IgD-negative memory B cell (primary cell): ENCODE data around the gene TRNAU1AP. TPM values are rescaled to one million over a fixed set of nuclear protein-coding genes. Genes with fewer than 3 reads are reported as not detected.
"Not testable (repeated sequence)": the region's sequence is repeated elsewhere in the genome, so short reads cannot be mapped to it uniquely, and the experiment has no call there.

Source experiments
- H3K27ac Mint-ChIP-seq, 3 donors: one replicate each; pipeline ENCODE4 v1.8.0; 2020 to 2022; ENCODE audit warnings: mild to moderate bottlenecking in 3 of 3, mixed read lengths in 3 of 3, moderate library complexity in 1 of 3
- H3K27me3 Mint-ChIP-seq: one replicate; pipeline ENCODE4 v1.8.0; 2021; ENCODE audit warnings: mixed read lengths
- H3K36me3 Mint-ChIP-seq: one replicate; pipeline ENCODE4 v1.8.0; 2020; ENCODE audit warnings: mild to moderate bottlenecking, mixed read lengths
- H3K4me1 Mint-ChIP-seq, 3 donors: one replicate each; pipeline ENCODE4 v1.8.0; 2020 to 2022; ENCODE audit warnings: mixed read lengths in 3 of 3, mild to moderate bottlenecking in 1 of 3
- H3K4me3 Mint-ChIP-seq, 4 donors: one replicate each; pipeline ENCODE4 v1.8.0; 2020 to 2022; ENCODE audit warnings: mild to moderate bottlenecking in 4 of 4, mixed read lengths in 4 of 4, moderate library complexity in 3 of 4
- H3K9me3 Mint-ChIP-seq, 3 donors: one replicate each; pipeline ENCODE4 v1.8.0; 2020 to 2021; ENCODE audit warnings: mixed read lengths in 3 of 3, mild to moderate bottlenecking in 1 of 3
- polyA plus RNA-seq: library from polyadenylated mRNA; unstranded; fragments of 300-500 nt; fragmentation: Illumina TruSeq; gene quantifications from one replicate; pipeline ENCODE4 v1.2.3, GENCODE V29; 2021

Gene TRNAU1AP
- polyA plus RNA-seq, 1 donor from 2014 or later = 29.2 TPM

GRCh38 chr1:28540651-28541050 is 12.2 kb upstream of the TRNAU1AP start:
- H3K27ac Mint-ChIP-seq = no peak overlapping the region
- H3K4me1 Mint-ChIP-seq = no peaks in the 10 kb centered on the region
- H3K9me3 Mint-ChIP-seq = no peaks in the 10 kb centered on the region
- no peaks in the 10 kb centered on the region for H3K36me3 Mint-ChIP-seq
- no peaks in the 10 kb centered on the region for H3K27me3 Mint-ChIP-seq
- no peak overlapping the region for H3K4me3 Mint-ChIP-seq

GRCh38 chr1:28541414-28542015 is 11.4 kb upstream of the TRNAU1AP start:
- not testable (repeated sequence) for H3K27me3 Mint-ChIP-seq, H3K9me3 Mint-ChIP-seq, H3K27ac Mint-ChIP-seq, H3K4me3 Mint-ChIP-seq, H3K4me1 Mint-ChIP-seq, H3K36me3 Mint-ChIP-seq

- Mint-ChIP-seq H3K4me1 (no peaks in the 10 kb centered on the region), H3K9me3 (no peaks in the 10 kb centered on the region), H3K4me3 (no peak overlapping the region), H3K27ac (no peak overlapping the region), H3K36me3 (no peaks in the 10 kb centered on the region), H3K27me3 (no peaks in the 10 kb centered on the region)
Observed at GRCh38 chr1:28545246-28545628, 7.6 kb upstream of the TRNAU1AP start.

- Mint-ChIP-seq H3K27me3 (no peaks in the 10 kb centered on the region), H3K27ac (no peak overlapping the region), H3K4me1 (peaks cover 3 to 9% (median 3%) of the 10 kb centered on the region in 3 donors), H3K4me3 (no peak overlapping the region), H3K9me3 (no peaks in the 10 kb centered on the region), H3K36me3 (no peaks in the 10 kb centered on the region)
Observed at GRCh38 chr1:28548318-28548717, 4.6 kb upstream of the TRNAU1AP start.

GRCh38 chr1:28551381-28551780 is 1.5 kb upstream of the TRNAU1AP start:
- Mint-ChIP-seq H3K4me3 (peak overlapping the region in 3 of 4 donors; percentile 12 to 98 (median 14)), H3K27me3 (no peaks in the 10 kb centered on the region), H3K27ac (peak overlapping the region in 2 of 3 donors; percentile 96 to 98), H3K36me3 (peaks cover 2% of the 10 kb centered on the region), H3K4me1 (peaks cover 8 to 9% (median 9%) of the 10 kb centered on the region in 3 donors), H3K9me3 (no peaks in the 10 kb centered on the region)

GRCh38 chr1:28560886-28561285 is 8.0 kb downstream of the TRNAU1AP start:
- Mint-ChIP-seq H3K27me3 (no peaks in the 10 kb centered on the region), H3K4me3 (no peak overlapping the region), H3K9me3 (no peaks in the 10 kb centered on the region), H3K4me1 (no peaks in the 10 kb centered on the region), H3K27ac (peak overlapping the region in 1 of 3 donors; percentile 82), H3K36me3 (no peaks in the 10 kb centered on the region)

- no peaks in the 10 kb centered on the region for H3K9me3 Mint-ChIP-seq
- H3K27me3 Mint-ChIP-seq = no peaks in the 10 kb centered on the region
- H3K36me3 Mint-ChIP-seq = no peaks in the 10 kb centered on the region
- no peak overlapping the region for H3K4me3 Mint-ChIP-seq
- peak overlapping the region in 1 of 3 donors; percentile 39 for H3K27ac Mint-ChIP-seq
- no peaks in the 10 kb centered on the region for H3K4me1 Mint-ChIP-seq
Observed at GRCh38 chr1:28564310-28564709, 11.4 kb downstream of the TRNAU1AP start.

GRCh38 chr1:28565040-28565439 is 12.2 kb downstream of the TRNAU1AP start:
- Mint-ChIP-seq H3K4me3 (no peak overlapping the region), H3K9me3 (no peaks in the 10 kb centered on the region), H3K4me1 (no peaks in the 10 kb centered on the region), H3K36me3 (no peaks in the 10 kb centered on the region), H3K27ac (no peak overlapping the region), H3K27me3 (no peaks in the 10 kb centered on the region)

- H3K4me1 Mint-ChIP-seq = no peaks in the 10 kb centered on the region
- H3K27ac Mint-ChIP-seq = no peak overlapping the region
- no peaks in the 10 kb centered on the region for H3K9me3 Mint-ChIP-seq
- H3K36me3 Mint-ChIP-seq = no peaks in the 10 kb centered on the region
- peak overlapping the region in 1 of 4 donors; percentile 43 for H3K4me3 Mint-ChIP-seq
- no peaks in the 10 kb centered on the region for H3K27me3 Mint-ChIP-seq
Observed at GRCh38 chr1:28565726-28566125, 12.8 kb downstream of the TRNAU1AP start.

GRCh38 chr1:28566931-28567330 is 14.0 kb downstream of the TRNAU1AP start:
- Mint-ChIP-seq H3K4me1 (no peaks in the 10 kb centered on the region), H3K36me3 (no peaks in the 10 kb centered on the region), H3K4me3 (no peak overlapping the region), H3K27ac (peak overlapping the region in 1 of 3 donors; percentile 35), H3K9me3 (no peaks in the 10 kb centered on the region), H3K27me3 (no peaks in the 10 kb centered on the region)

GRCh38 chr1:28571911-28572310 is 19.0 kb downstream of the TRNAU1AP start:
- H3K9me3 Mint-ChIP-seq = no peaks in the 10 kb centered on the region
- H3K27ac Mint-ChIP-seq = no peak overlapping the region
- H3K27me3 Mint-ChIP-seq = no peaks in the 10 kb centered on the region
- no peak overlapping the region for H3K4me3 Mint-ChIP-seq
- H3K4me1 Mint-ChIP-seq = peaks cover 0 to under 1% (median 0%) of the 10 kb centered on the region in 3 donors
- H3K36me3 Mint-ChIP-seq = no peaks in the 10 kb centered on the region

GRCh38 chr1:28572891-28573290 is 20.0 kb downstream of the TRNAU1AP start:
- not testable (repeated sequence) for H3K27ac Mint-ChIP-seq, H3K27me3 Mint-ChIP-seq, H3K4me1 Mint-ChIP-seq, H3K4me3 Mint-ChIP-seq, H3K36me3 Mint-ChIP-seq, H3K9me3 Mint-ChIP-seq

- Mint-ChIP-seq H3K4me3 (no peak overlapping the region), H3K36me3 (no peaks in the 10 kb centered on the region), H3K27ac (no peak overlapping the region), H3K9me3 (no peaks in the 10 kb centered on the region), H3K4me1 (peaks cover 3 to 7% (median 5%) of the 10 kb centered on the region in 3 donors), H3K27me3 (no peaks in the 10 kb centered on the region)
Observed at GRCh38 chr1:28573564-28573963, 20.7 kb downstream of the TRNAU1AP start.

GRCh38 chr1:28577052-28577678 is 24.3 kb downstream of the TRNAU1AP start:
- H3K4me1 Mint-ChIP-seq = peaks cover 18 to 28% (median 25%) of the 10 kb centered on the region in 3 donors
- H3K9me3 Mint-ChIP-seq = no peaks in the 10 kb centered on the region
- H3K4me3 Mint-ChIP-seq = peak overlapping the region in 1 of 4 donors; percentile 100
- H3K27me3 Mint-ChIP-seq = no peaks in the 10 kb centered on the region
- no peaks in the 10 kb centered on the region for H3K36me3 Mint-ChIP-seq
- peak overlapping the region; percentile 51 to 85 (median 80) for H3K27ac Mint-ChIP-seq

- H3K4me1 Mint-ChIP-seq = peaks cover 18 to 31% (median 28%) of the 10 kb centered on the region in 3 donors
- H3K9me3 Mint-ChIP-seq = no peaks in the 10 kb centered on the region
- no peaks in the 10 kb centered on the region for H3K27me3 Mint-ChIP-seq
- H3K4me3 Mint-ChIP-seq = peak overlapping the region in 1 of 4 donors; percentile 100
- H3K36me3 Mint-ChIP-seq = no peaks in the 10 kb centered on the region
- H3K27ac Mint-ChIP-seq = peak overlapping the region in 2 of 3 donors; percentile 8 to 85
Observed at GRCh38 chr1:28577738-28578536, 25.1 kb downstream of the TRNAU1AP start.
